H9 (cell line): ENCODE measurements around the gene TMEM151B. TPM values are rescaled to one million over a fixed set of nuclear protein-coding genes. Genes with fewer than 3 reads are reported as not detected.

Source experiments
- DNase-seq: peaks from one replicate; pipeline ENCODE4 v3.0.0-alpha.2; 2017
- H2AFZ ChIP-seq: one replicate; pipeline ENCODE4 v1.6.1; 2013; ENCODE audit warnings: mild to moderate bottlenecking, low read length, control low read depth, moderate library complexity
- H2AK5ac ChIP-seq: 2 replicates; pipeline ENCODE4 v1.6.1; 2013; ENCODE audit warnings: low read length, control low read depth, mixed read lengths; ENCODE audit not compliant: insufficient read length
- H2BK120ac ChIP-seq: one replicate; pipeline ENCODE4 v1.6.1; 2013; ENCODE audit warnings: low read depth, mild to moderate bottlenecking, low read length, control low read depth, inconsistent platforms; ENCODE audit not compliant: poor library complexity, severe bottlenecking
- H2BK12ac ChIP-seq: 2 replicates; pipeline ENCODE4 v1.6.1; 2013; ENCODE audit warnings: low read length, control low read depth, mixed read lengths, low read depth; ENCODE audit not compliant: insufficient read length
- H2BK15ac ChIP-seq: 2 replicates; pipeline ENCODE4 v1.6.1; 2013; ENCODE audit warnings: low read depth, low read length, control low read depth
- H2BK20ac ChIP-seq: one replicate; pipeline ENCODE4 v1.6.1; 2013; ENCODE audit warnings: low read depth, mild to moderate bottlenecking, low read length, control low read depth, inconsistent platforms; ENCODE audit not compliant: poor library complexity, severe bottlenecking
- H2BK5ac ChIP-seq: 2 replicates; pipeline ENCODE4 v1.6.1; 2013; ENCODE audit warnings: low read length, control low read depth, mixed read lengths; ENCODE audit not compliant: insufficient read length
- H3K14ac ChIP-seq: 2 replicates; pipeline ENCODE4 v1.6.1; 2013; ENCODE audit warnings: low read length, control low read depth; ENCODE audit not compliant: insufficient read depth
- H3K18ac ChIP-seq: 2 replicates; pipeline ENCODE4 v1.6.1; 2013; ENCODE audit warnings: low read depth, mild to moderate bottlenecking, mixed read lengths, low read length, control low read depth; ENCODE audit not compliant: insufficient read length
- H3K23ac ChIP-seq: 2 replicates; pipeline ENCODE4 v1.6.1; 2013; ENCODE audit warnings: low read length, control low read depth, mixed read lengths, low read depth; ENCODE audit not compliant: insufficient read length
- H3K23me2 ChIP-seq: 2 replicates; pipeline ENCODE4 v1.6.1; 2013; ENCODE audit warnings: low read depth, mild to moderate bottlenecking, mixed read lengths, low read length, control low read depth; ENCODE audit not compliant: insufficient read length, poor library complexity, severe bottlenecking
- H3K27ac ChIP-seq: 2 replicates; pipeline ENCODE4 v1.5.1; 2013; ENCODE audit warnings: low read length, control low read depth, mixed read lengths, low read depth; ENCODE audit not compliant: insufficient read length
- H3K27me3 ChIP-seq: 2 replicates; pipeline ENCODE4 v1.6.1; 2013; ENCODE audit warnings: low read length, control low read depth, inconsistent platforms; ENCODE audit not compliant: insufficient read depth
- H3K4ac ChIP-seq: 2 replicates; pipeline ENCODE4 v1.6.1; 2013; ENCODE audit warnings: low read depth, mild to moderate bottlenecking, control low read depth, inconsistent platforms, low read length, moderate library complexity
- H3K4me1 ChIP-seq: 2 replicates; pipeline ENCODE4 v1.6.1; 2013; ENCODE audit warnings: low read length, control low read depth, inconsistent platforms; ENCODE audit not compliant: insufficient read depth
- H3K4me2 ChIP-seq: 2 replicates; pipeline ENCODE4 v1.6.1; 2013; ENCODE audit warnings: low read length, control low read depth, mixed read lengths; ENCODE audit not compliant: insufficient read length, insufficient read depth
- H3K56ac ChIP-seq: 2 replicates; pipeline ENCODE4 v1.6.1; 2013; ENCODE audit warnings: low read depth, mild to moderate bottlenecking, mixed read lengths, low read length, control low read depth; ENCODE audit not compliant: insufficient read length
- H3K79me1 ChIP-seq: 2 replicates; pipeline ENCODE4 v1.6.1; 2013; ENCODE audit warnings: low read depth, mild to moderate bottlenecking, moderate library complexity, low read length, control low read depth, inconsistent platforms; ENCODE audit not compliant: insufficient read depth, poor library complexity, severe bottlenecking
- H3K79me2 ChIP-seq: 2 replicates; pipeline ENCODE4 v1.6.1; 2013; ENCODE audit warnings: low read length, control low read depth, inconsistent platforms; ENCODE audit not compliant: insufficient read depth
- H3K9ac ChIP-seq: 2 replicates; pipeline ENCODE4 v1.6.1; 2013; ENCODE audit warnings: low read length, control low read depth, mixed read lengths; ENCODE audit not compliant: insufficient read length; ENCODE audit errors: extremely low read depth
- H3K9me3 ChIP-seq: one replicate; pipeline ENCODE4 v1.6.1; 2013; ENCODE audit warnings: low read depth, low read length, inconsistent platforms; ENCODE audit not compliant: control insufficient read depth
- H3T11ph ChIP-seq: one replicate; pipeline ENCODE4 v1.6.1; 2013; ENCODE audit warnings: mild to moderate bottlenecking, low read length, control low read depth, inconsistent platforms
- H4K20me1 ChIP-seq: one replicate; pipeline ENCODE4 v1.6.1; 2013; ENCODE audit not compliant: control insufficient read depth, insufficient read length, insufficient read depth
- H4K5ac ChIP-seq: 2 replicates; pipeline ENCODE4 v1.6.1; 2013; ENCODE audit warnings: low read depth, mild to moderate bottlenecking, mixed read lengths, low read length, control low read depth; ENCODE audit not compliant: insufficient read length
- H4K8ac ChIP-seq: replicated peaks from 2 replicates; pipeline ENCODE4 v1.6.1; 2013; ENCODE audit warnings: low read length, control low read depth, mixed read lengths, low read depth; ENCODE audit not compliant: insufficient read length
- H4K91ac ChIP-seq: 2 replicates; pipeline ENCODE4 v1.6.1; 2013; ENCODE audit warnings: low read depth, mild to moderate bottlenecking, moderate library complexity, mixed read lengths, low read length, control low read depth; ENCODE audit not compliant: insufficient read length
- H3K27ac Mint-ChIP-seq, 3 experiments: 2 replicates in 2 of 3; 3 replicates in 1 of 3; pipeline ENCODE4 v1.8.0; 2020 to 2021; ENCODE audit warnings: mixed read lengths in 3 of 3, mild to moderate bottlenecking in 1 of 3, moderate library complexity in 1 of 3
- H3K27me3 Mint-ChIP-seq: 2 replicates; pipeline ENCODE4 v1.8.0; 2021; ENCODE audit warnings: low read depth, mild to moderate bottlenecking, moderate library complexity, mixed read lengths
- H3K36me3 Mint-ChIP-seq, 3 experiments: 2 replicates in 2 of 3; 3 replicates in 1 of 3; pipeline ENCODE4 v1.8.0; 2020 to 2021; ENCODE audit warnings: low read depth in 3 of 3, mixed read lengths in 3 of 3; ENCODE audit not compliant: insufficient read depth in 1 of 3
- H3K4me1 Mint-ChIP-seq, 2 experiments: 2 replicates each; pipeline ENCODE4 v1.8.0; 2020; ENCODE audit warnings: mixed read lengths in 2 of 2
- H3K4me3 Mint-ChIP-seq, 2 experiments: 2 replicates in 1 of 2; 3 replicates in 1 of 2; pipeline ENCODE4 v1.8.0; 2020 to 2021; ENCODE audit warnings: mild to moderate bottlenecking in 2 of 2, mixed read lengths in 2 of 2, moderate library complexity in 1 of 2
- H3K9me3 Mint-ChIP-seq, 2 experiments: 2 replicates in 1 of 2; 3 replicates in 1 of 2; pipeline ENCODE4 v1.8.0; 2020; ENCODE audit warnings: mild to moderate bottlenecking in 2 of 2, mixed read lengths in 2 of 2, moderate library complexity in 1 of 2
- WGBS: extraction: QIAGEN DNeasy Blood & Tissue Kit; methylation state at CpG from one replicate; pipeline ENCODE4 v1.1.7; 2013; ENCODE audit warnings: missing lambda C conversion rate, low lambda C conversion rate, mixed read lengths; ENCODE audit not compliant: insufficient read length; ENCODE audit errors: extremely low coverage; 5-methylcytosine and 5-hydroxymethylcytosine counted together
- total RNA-seq: library from RNA; stranded (reverse); gene quantifications from 2 replicates; pipeline ENCODE4 v1.2.1, GENCODE V29; 2021
- TF ChIP-seq, protein P1 (sequence below): fragments of 200-600 bp; sonication (generic); conservative IDR thresholded peaks from 3 replicates; pipeline ENCODE4 v1.8.0; 2021; ENCODE audit warnings: antibody characterized with exemption, mild to moderate bottlenecking

TMEM151B gene
- total RNA-seq, 1 experiment from 2014 or later: 2.4 TPM

DNA sequence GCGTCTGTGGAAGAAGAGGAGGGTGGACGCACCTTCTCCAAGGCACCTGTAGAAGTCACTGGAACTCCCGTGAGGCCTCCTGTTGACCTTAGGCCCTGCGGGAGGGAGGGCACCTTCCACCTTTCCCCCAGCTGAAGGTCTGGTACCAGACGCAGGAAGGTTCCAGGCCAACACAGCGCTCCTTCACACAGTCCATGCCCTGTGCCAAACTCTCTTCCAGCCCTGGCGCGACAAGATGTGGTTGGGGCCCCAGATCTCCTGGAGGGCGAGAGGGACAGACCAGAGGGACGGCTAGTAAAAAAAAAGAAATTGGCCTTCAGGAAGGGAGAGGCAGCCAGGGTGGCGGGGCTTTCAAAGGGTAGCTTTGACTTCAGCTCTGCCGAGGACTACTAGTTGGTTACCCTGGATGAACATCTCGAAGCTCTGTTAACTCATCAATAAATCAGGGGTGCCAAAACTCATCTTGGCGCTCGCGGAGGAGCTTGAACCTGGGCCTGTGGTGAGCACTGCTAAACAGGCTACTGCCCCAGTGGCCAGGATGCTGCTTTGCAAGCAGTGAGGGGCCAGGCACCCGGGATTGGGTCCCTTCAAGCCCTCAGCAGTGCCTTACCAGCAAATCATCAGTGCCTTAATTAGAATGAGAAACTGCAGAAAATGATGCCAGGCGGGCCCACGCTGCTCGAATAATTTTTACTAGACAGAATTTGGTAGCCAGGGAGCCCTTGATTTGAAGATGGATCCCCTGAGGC is 28.0 kb downstream of the TMEM151B start:
- H3K27ac ChIP-seq: no peak overlapping the region
- H3K4me3 Mint-ChIP-seq: peak overlapping the region; percentile 63 to 83
- H3K4me1 Mint-ChIP-seq: peaks cover 13 to 14% of the 10 kb centered on the region in 2 experiments
- no peak overlapping the region for H4K8ac ChIP-seq
- TF ChIP-seq, protein P1, sequence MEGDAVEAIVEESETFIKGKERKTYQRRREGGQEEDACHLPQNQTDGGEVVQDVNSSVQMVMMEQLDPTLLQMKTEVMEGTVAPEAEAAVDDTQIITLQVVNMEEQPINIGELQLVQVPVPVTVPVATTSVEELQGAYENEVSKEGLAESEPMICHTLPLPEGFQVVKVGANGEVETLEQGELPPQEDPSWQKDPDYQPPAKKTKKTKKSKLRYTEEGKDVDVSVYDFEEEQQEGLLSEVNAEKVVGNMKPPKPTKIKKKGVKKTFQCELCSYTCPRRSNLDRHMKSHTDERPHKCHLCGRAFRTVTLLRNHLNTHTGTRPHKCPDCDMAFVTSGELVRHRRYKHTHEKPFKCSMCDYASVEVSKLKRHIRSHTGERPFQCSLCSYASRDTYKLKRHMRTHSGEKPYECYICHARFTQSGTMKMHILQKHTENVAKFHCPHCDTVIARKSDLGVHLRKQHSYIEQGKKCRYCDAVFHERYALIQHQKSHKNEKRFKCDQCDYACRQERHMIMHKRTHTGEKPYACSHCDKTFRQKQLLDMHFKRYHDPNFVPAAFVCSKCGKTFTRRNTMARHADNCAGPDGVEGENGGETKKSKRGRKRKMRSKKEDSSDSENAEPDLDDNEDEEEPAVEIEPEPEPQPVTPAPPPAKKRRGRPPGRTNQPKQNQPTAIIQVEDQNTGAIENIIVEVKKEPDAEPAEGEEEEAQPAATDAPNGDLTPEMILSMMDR: peak; percentile 41; the same call in 2 of the 3 replicates
- H3K9me3 Mint-ChIP-seq: no peaks in the 10 kb centered on the region
- DNase-seq: peak; percentile 54
- no peak overlapping the region for H3K56ac ChIP-seq
- H3K4me1 ChIP-seq: no peaks in the 10 kb centered on the region
- peaks cover 10% of the 10 kb centered on the region for H3K23me2 ChIP-seq
- no peak overlapping the region for H3K27ac Mint-ChIP-seq
- no CpG with 5 or more reads among the region's 20 CpGs for WGBS
- H2AK5ac ChIP-seq: no peak overlapping the region
- H4K91ac ChIP-seq: no peak overlapping the region
- H3K23ac ChIP-seq: no peak overlapping the region
- H3K79me2 ChIP-seq: no peaks in the 10 kb centered on the region
- peaks cover 40% of the 10 kb centered on the region for H3K27me3 Mint-ChIP-seq
- H2BK20ac ChIP-seq: no peak overlapping the region
- no peak overlapping the region for H2BK120ac ChIP-seq
- no peaks in the 10 kb centered on the region; the same call in 1 of the 2 replicates for H3K27me3 ChIP-seq
- no peaks in the 10 kb centered on the region for H3K9me3 ChIP-seq
- H2BK12ac ChIP-seq: no peak overlapping the region
- no peaks in the 10 kb centered on the region for H4K20me1 ChIP-seq
- no peak overlapping the region for H2AFZ ChIP-seq
- no peak overlapping the region for H4K5ac ChIP-seq
- no peaks in the 10 kb centered on the region for H3K79me1 ChIP-seq
- peak overlapping the region; percentile 89 for H3K4me2 ChIP-seq
- no peak overlapping the region for H3K4ac ChIP-seq
- H3T11ph ChIP-seq: no peak overlapping the region
- H3K18ac ChIP-seq: no peak overlapping the region
- H3K36me3 Mint-ChIP-seq: peaks cover 23 to 41% (median 34%) of the 10 kb centered on the region in 3 experiments; a peak in 6 of 7 replicates
- H3K14ac ChIP-seq: no peak overlapping the region
- no peak overlapping the region for H2BK5ac ChIP-seq
- no peak overlapping the region for H2BK15ac ChIP-seq
- no peak overlapping the region for H3K9ac ChIP-seq
